Ovary (tissue), 3 donors: ENCODE results near the gene LRRK2.

Experiments used
- EP300 ChIP-seq: sonication (generic); formaldehyde crosslinking; IDR thresholded peaks from one replicate; pipeline ENCODE4 v1.6.1; 2017; ENCODE audit warnings: antibody characterized with exemption
- POLR2A ChIP-seq: fragments of 450-650 bp; IDR thresholded peaks from one replicate; pipeline ENCODE4 v1.6.1; 2017; ENCODE audit warnings: antibody characterized with exemption, mild to moderate bottlenecking, moderate library complexity
- TF ChIP-seq, protein P1 (sequence below), 3 donors: fragments of 450-650 bp in 2 of 3; fragments of 200-600 bp in 1 of 3; IDR thresholded peaks; one replicate each; pipeline versions ENCODE4 v1.5.1 to v1.8.0; 2016 to 2022; ENCODE audit warnings: antibody characterized with exemption in 3 of 3, mild to moderate bottlenecking in 1 of 3
- donor health status: DM: no; HTN: no; CAD: no.

DNA sequence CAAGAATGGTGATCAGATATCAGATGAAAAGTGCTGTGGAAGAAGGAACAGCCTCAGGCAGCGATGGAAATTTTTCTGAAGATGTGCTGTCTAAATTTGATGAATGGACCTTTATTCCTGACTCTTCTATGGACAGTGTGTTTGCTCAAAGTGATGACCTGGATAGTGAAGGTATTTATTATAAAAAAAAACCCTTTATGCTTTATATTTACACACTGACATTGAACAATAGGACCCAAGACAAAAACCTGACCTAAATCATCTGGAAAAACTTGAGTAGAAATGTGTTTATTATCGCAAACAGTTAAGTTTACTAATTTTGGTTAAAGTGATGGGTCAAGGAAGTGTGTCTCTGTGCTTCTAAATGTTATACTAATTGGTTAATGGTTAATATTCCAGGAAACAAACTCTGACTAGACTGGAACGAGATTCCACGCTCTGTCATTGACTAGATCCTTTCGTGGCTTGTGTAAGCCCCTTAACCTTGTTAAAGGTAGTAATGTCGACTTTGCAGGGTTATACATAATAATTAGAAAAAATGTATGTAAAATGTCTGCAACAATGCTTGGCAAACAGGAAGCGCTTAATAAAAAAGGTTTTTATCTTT lies 62.7 kb downstream of the LRRK2 start:
- TF ChIP-seq, protein P1, sequence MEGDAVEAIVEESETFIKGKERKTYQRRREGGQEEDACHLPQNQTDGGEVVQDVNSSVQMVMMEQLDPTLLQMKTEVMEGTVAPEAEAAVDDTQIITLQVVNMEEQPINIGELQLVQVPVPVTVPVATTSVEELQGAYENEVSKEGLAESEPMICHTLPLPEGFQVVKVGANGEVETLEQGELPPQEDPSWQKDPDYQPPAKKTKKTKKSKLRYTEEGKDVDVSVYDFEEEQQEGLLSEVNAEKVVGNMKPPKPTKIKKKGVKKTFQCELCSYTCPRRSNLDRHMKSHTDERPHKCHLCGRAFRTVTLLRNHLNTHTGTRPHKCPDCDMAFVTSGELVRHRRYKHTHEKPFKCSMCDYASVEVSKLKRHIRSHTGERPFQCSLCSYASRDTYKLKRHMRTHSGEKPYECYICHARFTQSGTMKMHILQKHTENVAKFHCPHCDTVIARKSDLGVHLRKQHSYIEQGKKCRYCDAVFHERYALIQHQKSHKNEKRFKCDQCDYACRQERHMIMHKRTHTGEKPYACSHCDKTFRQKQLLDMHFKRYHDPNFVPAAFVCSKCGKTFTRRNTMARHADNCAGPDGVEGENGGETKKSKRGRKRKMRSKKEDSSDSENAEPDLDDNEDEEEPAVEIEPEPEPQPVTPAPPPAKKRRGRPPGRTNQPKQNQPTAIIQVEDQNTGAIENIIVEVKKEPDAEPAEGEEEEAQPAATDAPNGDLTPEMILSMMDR (IDR thresholded peaks at IDR 0.05) = no peak
- TF ChIP-seq POLR2A (no peak), EP300 (no peak)
